ENCODE data around the gene ETDC.

ETDC gene

DNA sequence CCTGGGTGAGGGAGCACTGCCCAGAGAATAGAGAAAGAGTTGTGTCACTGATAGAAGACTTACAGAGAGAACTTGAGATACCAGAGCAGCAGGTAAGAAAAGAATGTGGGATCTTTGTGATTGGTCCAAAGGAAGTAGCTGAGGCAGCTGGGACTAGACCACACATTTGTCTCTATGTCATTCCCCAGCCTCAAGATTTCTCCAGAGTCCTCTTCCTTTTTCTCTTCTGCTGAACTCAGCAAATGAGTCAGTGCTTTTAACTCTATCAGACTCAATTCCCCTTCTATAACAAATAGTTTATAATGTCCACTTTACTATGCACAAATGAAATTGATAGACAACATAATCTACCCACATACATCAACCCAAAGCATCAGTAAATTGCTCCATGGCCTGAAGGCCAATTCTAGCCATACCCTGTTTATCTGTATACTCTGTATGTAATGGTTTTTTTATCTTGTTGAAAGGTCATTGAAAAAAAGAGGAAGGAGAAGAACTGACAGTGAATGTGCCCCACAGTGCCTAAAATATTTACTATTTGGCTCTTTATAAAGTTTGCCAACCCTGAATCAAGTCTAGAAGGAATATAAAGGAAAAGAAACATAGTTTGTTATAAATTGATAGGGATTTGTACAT, 38.2 kb downstream of the ETDC start:
- DNase-seq = no peak

DNA sequence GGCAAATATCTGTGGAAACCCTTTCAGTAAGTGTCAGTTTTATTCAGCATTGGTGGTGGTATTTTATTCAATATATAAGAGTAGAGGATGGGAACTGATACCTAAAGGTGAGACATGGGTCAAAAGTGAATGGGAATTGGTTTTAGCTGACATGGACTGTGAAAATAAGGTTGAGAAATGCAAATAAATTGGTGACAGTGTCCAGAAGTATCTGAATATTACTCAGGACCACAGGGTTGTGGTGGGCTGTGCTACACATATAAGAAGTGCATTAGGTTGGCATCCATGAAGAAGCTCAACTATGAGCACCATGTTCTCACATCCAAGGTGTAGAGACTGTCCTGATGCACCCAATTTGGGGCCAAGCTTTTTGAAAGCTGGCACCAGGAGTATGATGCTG, 45.0 kb downstream of the ETDC start:
- DNase-seq = no peak
